ENCODE results near the gene BRAF. TPM values are rescaled to one million over a fixed set of nuclear protein-coding genes. Genes with fewer than 3 reads are reported as not detected.

BRAF gene
- 28.7 and 30.2 TPM in 2 replicates for total RNA-seq

DNA sequence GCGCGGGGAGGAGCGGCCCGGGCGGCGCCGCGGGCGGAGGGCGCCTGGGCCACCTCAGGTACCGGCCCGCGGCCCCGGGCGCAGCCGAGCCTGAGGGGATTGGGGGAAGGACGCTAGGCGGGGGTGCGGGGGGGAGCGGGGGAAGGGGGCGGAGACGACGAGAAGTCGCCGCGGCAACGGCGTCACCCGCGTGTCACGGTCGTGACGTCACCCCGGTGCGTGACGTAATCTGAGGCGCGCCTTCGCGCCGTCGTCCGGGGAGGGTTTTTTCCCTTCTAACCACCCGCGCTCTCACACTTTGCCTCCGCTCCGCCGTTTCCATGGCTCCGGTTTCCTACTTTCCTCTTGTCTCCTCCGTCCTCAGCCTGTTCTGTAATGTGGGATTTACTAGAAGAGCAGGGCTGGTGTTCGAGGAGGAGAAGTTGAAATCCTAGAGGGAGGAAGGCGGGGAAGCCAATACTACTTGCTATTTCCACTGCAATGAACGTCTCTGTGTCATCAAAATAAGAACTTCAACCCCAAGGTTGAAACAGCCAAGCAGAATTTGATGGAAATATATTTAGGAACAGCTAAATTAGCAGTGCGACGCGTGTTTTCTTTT is at the start of gene BRAF:
BRAF (minus strand) TSS at position 109 of the 601 bp plus-strand sequence. CDS start 226 bp downstream, outside the sequence.

DNA sequence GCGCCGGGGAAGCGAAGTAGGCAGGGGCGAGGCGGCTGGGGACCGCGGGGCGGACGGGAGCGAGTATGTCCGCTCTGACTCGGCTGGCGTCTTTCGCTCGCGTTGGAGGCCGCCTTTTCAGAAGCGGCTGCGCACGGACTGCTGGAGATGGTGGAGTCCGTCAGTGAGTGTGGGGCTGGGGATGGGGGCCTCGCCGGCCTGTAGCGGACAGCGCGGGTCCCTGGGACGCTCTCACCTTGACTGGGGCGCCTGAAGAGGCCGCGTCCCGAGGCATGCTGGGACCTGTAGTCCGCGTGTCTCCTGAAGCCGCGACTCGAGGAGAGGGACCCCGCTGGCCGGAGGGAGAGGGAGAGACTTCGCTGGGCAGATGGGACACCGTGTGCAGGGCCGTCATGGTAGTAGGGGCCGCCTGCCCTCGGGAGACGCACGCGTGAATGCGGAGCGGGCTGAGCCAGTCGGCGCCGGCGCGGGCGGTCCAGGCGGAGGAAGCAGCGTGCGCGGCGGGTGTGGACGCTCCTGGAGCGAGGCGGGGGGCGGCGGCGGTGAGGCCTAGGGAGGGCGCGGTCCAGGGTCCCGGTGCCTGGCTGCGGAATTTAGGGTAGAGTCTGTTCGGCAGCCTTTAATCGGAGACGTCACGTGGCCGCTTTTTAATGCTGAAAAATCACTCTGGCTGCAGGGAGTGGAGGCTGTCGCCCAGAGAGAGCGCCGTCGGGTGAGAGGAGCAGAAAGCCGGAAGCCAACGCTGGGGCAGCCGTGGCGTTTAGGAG is 227.9 kb downstream of the BRAF start, which contains the start of gene NDUFB2:
NDUFB2 (plus strand) TSS at position 29 of the 767 bp plus-strand sequence; CDS start at position 66, 37 bp downstream.

GRCh38 chr7:140672382-140673062 is 252.2 kb downstream of the BRAF start, which contains the start of gene ADCK2:
Gene ADCK2, plus strand, starts transcription at chr7:140672945. Its CDS starts 386 bp downstream, at chr7:140673331.

Small RNA genes within 50 kb of the gene (small RNA-seq; reads per million reads assigned to genes)
- gene AC006006.1 = not detected
- not detected for gene RNU6-85P

Other genes starting within 250 kb of the BRAF start
- 97.0 and 173 TPM in 2 replicates for gene NDUFB2, start 228.2 kb downstream of the BRAF start, total RNA-seq
- gene MRPS33, start 90.0 kb upstream of the BRAF start, total RNA-seq = 13.7 and 14.4 TPM in 2 replicates
- gene TMEM178B, start 149.1 kb upstream of the BRAF start, total RNA-seq = under 0.01 TPM in 1 of 2 replicates, not detected in the other